HFFc6 (cell line): ENCODE data around the gene ARHGEF3. TPM values are rescaled to one million over a fixed set of nuclear protein-coding genes. Genes with fewer than 3 reads are reported as not detected.

ENCODE experiments used
- DNase-seq: peaks from one replicate; pipeline ENCODE4 v3.0.0-alpha.2; 2018
- H3K27ac Mint-ChIP-seq: 2 replicates; pipeline ENCODE4 v1.8.0; 2020; ENCODE audit warnings: mild to moderate bottlenecking, mixed read lengths
- H3K27me3 Mint-ChIP-seq: 2 replicates; pipeline ENCODE4 v1.8.0; 2021; ENCODE audit warnings: mild to moderate bottlenecking, moderate library complexity, mixed read lengths; ENCODE audit not compliant: insufficient read depth
- H3K36me3 Mint-ChIP-seq: 2 replicates; pipeline ENCODE4 v1.8.0; 2021; ENCODE audit warnings: low read depth, mixed read lengths
- H3K4me1 Mint-ChIP-seq: 2 replicates; pipeline ENCODE4 v1.8.0; 2020; ENCODE audit warnings: low read depth, mixed read lengths
- H3K4me3 Mint-ChIP-seq: 2 replicates; pipeline ENCODE4 v1.8.0; 2020; ENCODE audit warnings: mild to moderate bottlenecking, moderate library complexity, mixed read lengths
- H3K9me3 Mint-ChIP-seq: 2 replicates; pipeline ENCODE4 v1.8.0; 2020; ENCODE audit warnings: mild to moderate bottlenecking, mixed read lengths
- total RNA-seq, 6 experiments: library from RNA; stranded (reverse); fragmentation: NEBNext Ultra II Directional; extraction: Animal tissue kit (Norgen Biotek cat#: 25700); gene quantifications; 2 replicates in 1 of 6; 3 replicates in 5 of 6; pipeline ENCODE4 v1.2.3, GENCODE V29; 2021
- TF ChIP-seq, protein P1 (sequence below): fragments of 200-600 bp; sonication (generic); IDR thresholded peaks from 2 replicates; pipeline ENCODE4 v1.5.0; 2021; ENCODE audit warnings: antibody characterized with exemption, mild to moderate bottlenecking

The ARHGEF3 gene
- total RNA-seq, 6 experiments from 2014 or later: 1.7 to 5.9 (median 2.4) TPM

DNA sequence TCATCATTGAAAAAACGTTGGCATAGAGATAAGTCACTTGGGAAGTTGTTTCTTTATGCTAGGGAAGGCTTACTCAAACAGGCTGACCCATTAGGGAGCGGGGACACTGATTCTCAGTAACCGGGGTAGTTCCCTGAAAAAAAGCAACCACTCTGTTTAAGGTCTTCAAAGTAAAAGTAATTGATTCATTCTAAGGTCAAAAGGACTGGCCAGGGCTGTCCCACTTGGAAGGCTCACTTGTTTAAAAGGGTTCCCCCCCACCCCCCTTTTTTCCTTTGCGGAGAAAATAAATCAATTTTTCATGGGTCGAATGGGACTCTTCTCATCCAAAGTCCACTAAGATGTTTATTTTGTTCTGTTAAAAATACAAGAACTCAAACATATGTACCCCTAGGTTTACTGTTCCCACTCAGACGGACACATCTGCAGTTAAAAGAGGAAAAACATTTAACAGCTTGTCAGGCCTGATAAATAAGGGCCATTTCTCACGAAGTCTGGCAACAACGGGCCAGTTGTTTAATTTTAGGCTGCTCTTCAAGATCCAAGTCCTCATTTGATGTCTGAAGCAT, 53.0 kb downstream of the ARHGEF3 start:
- Mint-ChIP-seq H3K27me3 (no peaks in the 10 kb centered on the region), H3K4me1 (peaks cover 14% of the 10 kb centered on the region), H3K4me3 (no peak overlapping the region), H3K9me3 (peaks cover 18% of the 10 kb centered on the region), H3K36me3 (peaks cover 23% of the 10 kb centered on the region), H3K27ac (no peak overlapping the region)
- no peak for DNase-seq
- TF ChIP-seq, protein P1, sequence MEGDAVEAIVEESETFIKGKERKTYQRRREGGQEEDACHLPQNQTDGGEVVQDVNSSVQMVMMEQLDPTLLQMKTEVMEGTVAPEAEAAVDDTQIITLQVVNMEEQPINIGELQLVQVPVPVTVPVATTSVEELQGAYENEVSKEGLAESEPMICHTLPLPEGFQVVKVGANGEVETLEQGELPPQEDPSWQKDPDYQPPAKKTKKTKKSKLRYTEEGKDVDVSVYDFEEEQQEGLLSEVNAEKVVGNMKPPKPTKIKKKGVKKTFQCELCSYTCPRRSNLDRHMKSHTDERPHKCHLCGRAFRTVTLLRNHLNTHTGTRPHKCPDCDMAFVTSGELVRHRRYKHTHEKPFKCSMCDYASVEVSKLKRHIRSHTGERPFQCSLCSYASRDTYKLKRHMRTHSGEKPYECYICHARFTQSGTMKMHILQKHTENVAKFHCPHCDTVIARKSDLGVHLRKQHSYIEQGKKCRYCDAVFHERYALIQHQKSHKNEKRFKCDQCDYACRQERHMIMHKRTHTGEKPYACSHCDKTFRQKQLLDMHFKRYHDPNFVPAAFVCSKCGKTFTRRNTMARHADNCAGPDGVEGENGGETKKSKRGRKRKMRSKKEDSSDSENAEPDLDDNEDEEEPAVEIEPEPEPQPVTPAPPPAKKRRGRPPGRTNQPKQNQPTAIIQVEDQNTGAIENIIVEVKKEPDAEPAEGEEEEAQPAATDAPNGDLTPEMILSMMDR: no peak

DNA sequence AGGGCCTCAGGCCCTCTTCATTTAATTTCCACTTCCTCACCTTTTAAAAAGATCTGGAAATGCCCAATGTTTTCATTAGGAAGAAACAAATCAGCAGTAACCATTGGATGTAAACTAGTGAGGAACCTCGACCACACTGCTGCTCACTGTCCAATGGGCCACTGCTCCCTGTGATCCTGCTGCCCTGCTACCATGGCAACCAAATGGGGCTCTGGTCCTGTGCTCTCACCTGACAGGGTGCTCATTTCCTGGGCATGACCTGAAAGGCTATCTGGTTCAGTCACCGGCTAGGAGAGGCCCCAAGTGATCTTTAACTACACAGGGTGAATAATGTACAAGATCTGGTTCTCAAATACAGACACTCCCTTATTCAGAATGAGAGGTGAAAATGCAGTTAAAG, 54.6 kb downstream of the ARHGEF3 start:
- no peaks in the 10 kb centered on the region for H3K27me3 Mint-ChIP-seq
- no peak overlapping the region for H3K4me3 Mint-ChIP-seq
- peaks cover 23% of the 10 kb centered on the region for H3K36me3 Mint-ChIP-seq
- DNase-seq: no peak
- H3K4me1 Mint-ChIP-seq: peaks cover 7% of the 10 kb centered on the region
- H3K27ac Mint-ChIP-seq: no peak overlapping the region
- TF ChIP-seq, protein P1: no peak
- H3K9me3 Mint-ChIP-seq: peaks cover 18% of the 10 kb centered on the region

DNA sequence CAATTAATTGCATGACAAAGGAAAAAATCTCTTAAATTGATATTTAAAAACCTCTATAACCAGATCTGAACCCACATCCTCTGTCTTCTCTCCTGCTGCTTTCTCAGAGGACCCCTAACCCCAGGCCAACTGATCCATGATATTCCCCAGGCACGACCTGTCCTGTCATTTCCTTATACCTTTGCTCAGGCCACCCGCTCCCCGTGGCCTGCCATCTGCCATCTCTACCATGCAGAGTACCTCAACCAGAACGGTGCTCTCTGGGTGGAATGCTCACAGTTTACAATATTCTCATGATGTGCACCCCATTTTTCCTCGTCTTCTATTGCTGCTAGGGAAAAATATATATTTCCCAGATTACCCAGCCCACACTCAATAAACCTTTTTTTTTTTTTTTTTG, 57.7 kb downstream of the ARHGEF3 start:
- TF ChIP-seq, protein P1: no peak
- no peak for DNase-seq
- H3K27me3 Mint-ChIP-seq: no peaks in the 10 kb centered on the region
- no peak overlapping the region for H3K27ac Mint-ChIP-seq
- H3K36me3 Mint-ChIP-seq: peaks cover 6% of the 10 kb centered on the region
- H3K4me3 Mint-ChIP-seq: no peak overlapping the region
- H3K4me1 Mint-ChIP-seq: no peaks in the 10 kb centered on the region
- H3K9me3 Mint-ChIP-seq: peaks cover 6% of the 10 kb centered on the region

DNA sequence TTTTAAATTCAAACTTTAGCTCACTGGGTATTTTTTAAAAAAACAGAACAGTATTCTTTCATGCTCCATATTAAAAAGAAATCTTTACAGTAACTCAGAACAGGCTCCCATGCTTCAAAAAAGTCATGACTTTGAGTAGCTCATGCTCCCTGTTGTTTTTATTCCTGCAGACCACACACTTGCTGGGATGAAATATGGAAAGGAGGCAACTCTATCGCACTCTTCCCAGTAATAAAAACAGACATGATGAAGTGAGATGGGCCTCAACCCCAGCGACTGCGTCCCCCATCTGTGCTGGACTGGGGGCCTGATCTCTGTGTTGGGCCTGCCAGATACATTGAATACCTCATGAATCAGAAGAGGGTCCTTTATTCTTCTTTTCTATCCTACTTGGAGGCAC, 58.9 kb downstream of the ARHGEF3 start:
- Mint-ChIP-seq H3K4me3 (no peak overlapping the region), H3K27me3 (no peaks in the 10 kb centered on the region), H3K27ac (no peak overlapping the region), H3K4me1 (no peaks in the 10 kb centered on the region), H3K9me3 (no peaks in the 10 kb centered on the region), H3K36me3 (no peaks in the 10 kb centered on the region)
- no peak for DNase-seq
- TF ChIP-seq, protein P1: no peak

DNA sequence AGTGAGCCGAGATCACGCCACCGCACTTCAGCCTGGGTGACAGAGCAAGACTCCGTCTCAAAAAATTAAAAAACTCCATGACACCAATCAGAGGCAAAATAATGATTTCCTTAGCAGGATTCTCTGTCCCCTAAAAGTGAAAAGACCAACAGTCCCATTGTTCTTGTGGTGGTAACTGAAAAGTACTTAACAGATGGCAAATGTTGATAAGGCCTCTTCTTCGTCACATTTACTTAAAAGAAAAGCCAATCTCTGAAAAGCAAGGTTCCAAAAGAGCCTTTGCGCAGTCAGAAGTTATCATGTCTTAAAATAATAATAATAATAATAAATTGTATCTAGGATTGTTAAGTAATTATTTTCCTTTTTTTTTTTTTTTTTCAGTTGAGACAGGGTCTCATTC, 62.7 kb downstream of the ARHGEF3 start:
- Mint-ChIP-seq H3K27me3 (no peaks in the 10 kb centered on the region), H3K4me3 (no peak overlapping the region), H3K36me3 (no peaks in the 10 kb centered on the region; the same call in 1 of the 2 replicates), H3K9me3 (no peaks in the 10 kb centered on the region), H3K27ac (no peak overlapping the region), H3K4me1 (no peaks in the 10 kb centered on the region)
- TF ChIP-seq, protein P1: no peak
- no peak for DNase-seq

DNA sequence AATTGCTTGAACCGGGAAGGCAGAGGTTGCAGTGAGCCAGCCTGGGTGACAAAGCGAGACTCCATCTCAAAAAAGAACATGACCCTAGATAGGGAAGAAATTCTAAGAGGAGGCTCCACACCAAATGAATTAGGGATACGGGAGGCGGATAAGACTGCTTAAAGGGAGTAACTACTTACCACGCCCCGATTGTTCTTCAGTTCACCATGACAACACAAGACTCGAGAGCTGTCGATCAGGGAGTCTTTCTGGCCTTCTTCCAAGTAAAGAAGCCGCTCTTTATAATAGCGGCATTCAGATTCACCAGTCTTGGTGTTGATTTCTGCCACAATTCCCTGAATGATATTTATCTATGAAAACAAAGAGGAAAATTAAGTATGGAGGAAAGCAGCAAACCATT, 64.7 kb downstream of the ARHGEF3 start:
- H3K4me1 Mint-ChIP-seq: no peaks in the 10 kb centered on the region
- no peaks in the 10 kb centered on the region for H3K27me3 Mint-ChIP-seq
- no peak overlapping the region for H3K4me3 Mint-ChIP-seq
- peaks cover 3% of the 10 kb centered on the region; the same call in 1 of the 2 replicates for H3K36me3 Mint-ChIP-seq
- TF ChIP-seq, protein P1: no peak
- no peaks in the 10 kb centered on the region for H3K9me3 Mint-ChIP-seq
- no peak for DNase-seq
- no peak overlapping the region for H3K27ac Mint-ChIP-seq
